ENCODE results near the gene ZNF512B.

ZNF512B gene

GRCh38 chr20:63947638-63948456 lies 21.9 kb downstream of the ZNF512B start:
- H3K27ac ChIP-seq, result peak overlapping the region; percentile 83
- TF ChIP-seq CTCF (IDR thresholded peaks at IDR 0.05) (no peak), ZFX (IDR thresholded peaks at IDR 0.05; ENCODE audit: borderline replicate concordance) (no peak)

- peak overlapping the region; percentile 83 for H3K27ac ChIP-seq
- TF ChIP-seq ZFX (IDR thresholded peaks at IDR 0.05; ENCODE audit: borderline replicate concordance) (no peak), CTCF (IDR thresholded peaks at IDR 0.05) (no peak)
Observed at GRCh38 chr20:63946986-63947637, 22.6 kb downstream of the ZNF512B start.

GRCh38 chr20:63945921-63946920 lies 23.5 kb downstream of the ZNF512B start:
- TF ChIP-seq CTCF (IDR thresholded peaks at IDR 0.05) (no peak), ZFX (IDR thresholded peaks at IDR 0.05; ENCODE audit: borderline replicate concordance) (no peak)
- H3K27ac ChIP-seq, result peak overlapping the region; percentile 83

- TF ChIP-seq ZFX (IDR thresholded peaks at IDR 0.05; ENCODE audit: borderline replicate concordance), result no peak
- no peak overlapping the region for H3K27ac ChIP-seq
Observed at GRCh38 chr20:63945031-63945658, 24.6 kb downstream of the ZNF512B start.

- TF ChIP-seq ZFX (IDR thresholded peaks at IDR 0.05; ENCODE audit: borderline replicate concordance), result no peak
- no peak for TF ChIP-seq CTCF (IDR thresholded peaks at IDR 0.05)
Observed at GRCh38 chr20:63944078-63944941, 25.4 kb downstream of the ZNF512B start.

GRCh38 chr20:63943808-63944077 lies 26.0 kb downstream of the ZNF512B start:
- peak overlapping the region; percentile 59; the same call in 1 of the 2 replicates for H3K27ac ChIP-seq
- TF ChIP-seq ZFX (IDR thresholded peaks at IDR 0.05; ENCODE audit: borderline replicate concordance) (no peak), CTCF (IDR thresholded peaks at IDR 0.05) (no peak)

More at GRCh38 chr20:63944078-63944941, 25.4 kb downstream of the ZNF512B start:
- 0 out of 2 replicates have a peak overlapping the region, but pooled peaks have one; percentile 59 for H3K27ac ChIP-seq
